Measurements from ENCODE around the gene TRIM52. TPM values are rescaled to one million over a fixed set of nuclear protein-coding genes. Genes with fewer than 3 reads are reported as not detected.

TRIM52 gene
- polyA plus RNA-seq, 2 of the 4 experiments (the other 2 are of a cell fraction) = 11.1 to 12.1 TPM

- no peak for TF ChIP-seq CHD4 (IDR thresholded peaks at IDR 0.05; ENCODE audit: borderline replicate concordance)
- TF ChIP-seq REST (IDR thresholded peaks at IDR 0.05) = no peak; the same call in 1 of the 2 replicates
- TF ChIP-seq SREBF2 (IDR thresholded peaks at IDR 0.05) = no peak
- no peak for TF ChIP-seq HDAC2 (IDR thresholded peaks at IDR 0.05)
- no peak for TF ChIP-seq EHF (CRISPR knock-in tag; IDR thresholded peaks at IDR 0.05)
- 0 out of 5 replicates have a peak, but pooled peaks of 1 of the 2 experiments have one; percentile 15 for TF ChIP-seq RAD21 (conservative IDR thresholded peaks at IDR 0.05 in 1 of 2, IDR thresholded peaks at IDR 0.05 in 1 of 2)
- TF ChIP-seq ESRRA (IDR thresholded peaks at IDR 0.05; ENCODE audit: borderline replicate concordance, low read length) = no peak
- TF ChIP-seq ATOH8 (CRISPR knock-in tag; IDR thresholded peaks at IDR 0.05; ENCODE audit: low read depth) = no peak
- peak; percentile 83 to 99 for TF ChIP-seq JUN (IDR thresholded peaks at IDR 0.05)
- TF ChIP-seq HEYL (CRISPR knock-in tag; IDR thresholded peaks at IDR 0.05) = no peak
- peak; percentile 80 for TF ChIP-seq MAX (IDR thresholded peaks at IDR 0.05)
- TF ChIP-seq HES2 (IDR thresholded peaks at IDR 0.05) = no peak
- TF ChIP-seq MAFK (IDR thresholded peaks at IDR 0.05; ENCODE audit: partially characterized antibody) = peak; percentile 35
- no peak for TF ChIP-seq CBX2 (IDR thresholded peaks at IDR 0.05; ENCODE audit: borderline replicate concordance, low read depth)
- peak; percentile 60 for TF ChIP-seq POLR2A (IDR thresholded peaks at IDR 0.05; ENCODE audit: low read length)
- TF ChIP-seq ZNF302 (CRISPR knock-in tag; IDR thresholded peaks at IDR 0.05) = no peak
- TF ChIP-seq GATA3 (IDR thresholded peaks at IDR 0.05; ENCODE audit: borderline replicate concordance) = peak; percentile 53
- TF ChIP-seq ZSCAN20 (CRISPR knock-in tag; IDR thresholded peaks at IDR 0.05) = no peak
- no peak for TF ChIP-seq NPAS2 (CRISPR knock-in tag; IDR thresholded peaks at IDR 0.05; ENCODE audit: borderline replicate concordance)
- no peak for TF ChIP-seq FOSL2 (IDR thresholded peaks at IDR 0.05)
- no peak for TF ChIP-seq FOSL2 (CRISPR knock-in tag; IDR thresholded peaks at IDR 0.05)
Observed at GRCh38 chr5:181223058-181223728, 37.8 kb downstream of the TRIM52 start, which contains the start of gene TRIM41 (continued).

- FAIRE-seq = no peak
- CTCF ChIA-PET = interaction anchor here (1.0 to 1.8 kb wide), 6 partner anchors 9 to 54 kb away, joined by 3 to 5 read pairs (median 4); no protein-coding TSS in a partner anchor
- under 1% methylated on average over 10 of the region's 18 CpGs for WGBS (ENCODE audit: missing lambda C conversion rate)
- TF ChIP-seq RARB (CRISPR knock-in tag; IDR thresholded peaks at IDR 0.05) = 0 out of 2 replicates have a peak, but pooled peaks have one; percentile 37
- no peak for TF ChIP-seq CBX8 (IDR thresholded peaks at IDR 0.05)
- no peak for TF ChIP-seq CHD2 (IDR thresholded peaks at IDR 0.05; ENCODE audit: low read length, partially characterized antibody)
- peak; percentile 90 for TF ChIP-seq E2F6 (IDR thresholded peaks at IDR 0.05; ENCODE audit: borderline replicate concordance, low read depth)
- no peak for TF ChIP-seq KDM1A (IDR thresholded peaks at IDR 0.05; ENCODE audit: low read depth)
- no peak for TF ChIP-seq ELK1 (IDR thresholded peaks at IDR 0.05; ENCODE audit: low read depth, low read length)
- no peak for TF ChIP-seq NFE2L2 (conservative IDR thresholded peaks at IDR 0.05; ENCODE audit: low read length)
- no peak for TF ChIP-seq BHLHE40 (IDR thresholded peaks at IDR 0.05; ENCODE audit: low read depth, low read length)
- TF ChIP-seq MAX (IDR thresholded peaks at IDR 0.05) = no peak
- TF ChIP-seq ZNF302 (CRISPR knock-in tag; IDR thresholded peaks at IDR 0.05) = no peak
- TF ChIP-seq FOSB (CRISPR knock-in tag; IDR thresholded peaks at IDR 0.05) = no peak
- TF ChIP-seq ZSCAN20 (CRISPR knock-in tag; IDR thresholded peaks at IDR 0.05) = no peak
- TF ChIP-seq SMC3 (IDR thresholded peaks at IDR 0.05) = no peak
- TF ChIP-seq ATOH8 (CRISPR knock-in tag; IDR thresholded peaks at IDR 0.05; ENCODE audit: low read depth) = no peak
- TF ChIP-seq RCOR1 (IDR thresholded peaks at IDR 0.05; ENCODE audit: low read depth, low read length) = no peak
- TF ChIP-seq RFX5 (IDR thresholded peaks at IDR 0.05) = no peak
Observed at GRCh38 chr5:181222630-181223057, 38.3 kb downstream of the TRIM52 start.

More at GRCh38 chr5:181222630-181223057, 38.3 kb downstream of the TRIM52 start:
- H3K9me3 ChIP-seq = no peaks in the 10 kb centered on the region
- ATAC-seq (peak; percentile 14 to 37), DNase-seq (ENCODE audit: low read depth in 1 of 2, low spot score in 1 of 2) (no peak)
- H3K4me1 ChIP-seq = peaks cover 16% of the 10 kb centered on the region
- peak overlapping the region; percentile 85 for H3K4me2 ChIP-seq
- H3K4me3 ChIP-seq = peak overlapping the region; percentile 90
- H3K27ac ChIP-seq = peak overlapping the region; percentile 95 to 98
- POLR2A ChIA-PET = interaction anchor here (0.6 to 2.6 kb wide), 11 partner anchors 8 to 48 kb away, joined by 3 to 48 read pairs (median 8); partner anchors contain the start of genes RACK1, TRIM52 and TRIM7
